HG03565 (cell line): ENCODE data around the gene UBAP1.
"Not testable (repeated sequence)": the region's sequence is repeated elsewhere in the genome, so short reads cannot be mapped to it uniquely, and the experiment has no call there.

Source experiments
- ATAC-seq: cut with Tn5 transposase; IDR thresholded peaks from one replicate; pipeline ENCODE4 v1.9.1; 2021; ENCODE audit warnings: mild to moderate bottlenecking, moderate library complexity; ENCODE audit not compliant: unreplicated experiment

The UBAP1 gene

DNA sequence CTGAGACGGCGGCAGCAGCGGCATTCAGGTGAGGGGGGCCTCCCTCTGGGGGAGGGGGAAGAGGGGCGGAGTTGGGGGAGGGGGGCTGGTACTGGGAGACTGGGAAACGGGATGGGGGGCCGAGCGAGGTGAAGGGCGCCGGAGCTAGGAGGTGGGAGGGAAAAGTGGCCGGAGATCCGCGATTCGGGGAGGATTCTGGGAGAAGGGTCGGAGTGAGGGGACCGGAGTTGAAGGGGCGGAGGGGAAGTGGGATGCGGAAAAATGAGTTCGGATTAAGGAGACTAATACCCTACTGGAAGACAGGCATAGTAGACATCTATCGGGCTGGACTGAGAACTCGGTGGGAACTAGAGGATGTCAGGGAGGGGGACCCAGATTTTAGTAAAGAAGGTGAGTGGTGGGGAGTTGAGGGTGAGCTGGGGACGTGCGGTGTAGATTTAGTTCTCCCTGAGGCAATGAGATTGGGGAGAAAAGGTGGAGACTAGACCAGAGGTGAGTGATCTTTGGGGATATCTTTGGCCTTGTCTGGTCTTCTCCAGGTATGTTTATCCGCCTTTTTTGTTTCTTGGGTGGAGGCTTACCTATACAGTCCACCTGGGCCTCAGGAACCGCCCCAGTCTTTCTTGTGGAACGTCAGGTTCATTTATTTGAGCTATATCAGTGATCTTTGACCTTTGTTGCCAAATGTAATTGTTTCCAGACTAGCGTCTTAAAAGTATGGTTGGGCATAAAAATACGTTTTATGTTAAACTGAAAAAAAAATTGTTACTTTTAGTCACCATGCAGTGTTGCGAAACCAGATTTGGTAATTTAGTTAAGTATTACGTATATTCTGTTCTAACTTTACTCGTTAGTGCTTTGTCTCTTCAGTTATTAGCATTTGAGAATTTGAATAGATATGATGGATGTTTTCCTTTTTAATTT lies 632 bp downstream of the UBAP1 start:
- ATAC-seq, result no peak

DNA sequence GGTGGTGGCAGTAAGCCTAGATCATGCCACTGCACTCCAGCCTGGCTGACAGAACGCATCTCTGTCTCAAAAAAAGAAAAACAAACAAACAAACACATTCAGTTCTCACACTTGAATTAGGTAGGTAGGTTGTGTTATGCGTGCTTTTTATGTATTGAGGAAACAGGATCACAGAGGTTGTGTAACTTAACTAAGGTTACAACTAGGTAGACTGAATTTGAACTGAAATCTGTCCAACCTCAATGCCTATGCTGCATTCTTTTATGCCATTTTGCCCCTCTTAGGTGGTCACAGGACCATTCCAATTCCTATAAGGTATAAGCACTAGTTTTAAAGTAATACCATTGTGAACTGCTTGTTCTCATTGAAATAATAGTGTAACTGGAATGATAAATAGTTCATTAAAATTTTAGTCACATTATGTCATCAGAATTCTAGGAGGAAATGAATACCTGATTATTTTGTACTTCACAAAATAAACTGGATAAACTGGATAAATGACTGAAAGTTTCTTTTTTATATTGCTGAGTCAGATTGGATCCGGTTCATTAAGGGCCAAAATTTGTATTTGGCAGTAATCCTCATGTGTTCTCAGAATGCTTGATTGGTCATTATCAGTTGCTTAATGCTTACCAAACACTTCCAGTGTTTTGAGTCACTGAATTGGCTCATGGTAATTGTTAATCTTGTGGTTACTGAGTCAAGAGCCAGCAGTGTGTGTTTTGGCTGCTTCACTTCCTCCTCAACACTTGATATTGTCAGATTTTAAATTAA lies 7.1 kb downstream of the UBAP1 start:
- peak; percentile 73 for ATAC-seq

GRCh38 chr9:34187891-34188240 lies 9.0 kb downstream of the UBAP1 start:
- no peak for ATAC-seq

GRCh38 chr9:34190996-34191892 lies 12.4 kb downstream of the UBAP1 start:
- no peak for ATAC-seq

DNA sequence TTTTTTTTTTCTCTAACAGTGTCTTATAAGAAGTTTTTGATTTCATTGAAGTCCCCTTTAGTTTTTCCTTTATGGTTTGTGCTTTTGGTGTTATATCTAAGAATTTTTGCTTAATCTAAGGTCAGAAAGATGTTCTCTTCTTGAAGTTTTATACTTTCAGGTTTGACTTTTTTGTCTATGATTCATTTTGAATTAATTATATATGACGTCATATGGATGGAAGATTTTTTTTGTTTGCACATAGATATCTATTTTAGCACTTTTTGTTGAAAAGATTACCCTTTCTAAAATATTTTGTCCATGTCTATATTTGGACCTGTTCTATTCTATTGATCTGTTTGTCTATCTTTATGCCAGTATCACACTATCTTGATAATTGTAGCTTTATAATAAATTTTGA lies 16.3 kb downstream of the UBAP1 start:
- no peak for ATAC-seq

- not testable (repeated sequence) for ATAC-seq
Measured at GRCh38 chr9:34197286-34197685, 18.4 kb downstream of the UBAP1 start.

DNA sequence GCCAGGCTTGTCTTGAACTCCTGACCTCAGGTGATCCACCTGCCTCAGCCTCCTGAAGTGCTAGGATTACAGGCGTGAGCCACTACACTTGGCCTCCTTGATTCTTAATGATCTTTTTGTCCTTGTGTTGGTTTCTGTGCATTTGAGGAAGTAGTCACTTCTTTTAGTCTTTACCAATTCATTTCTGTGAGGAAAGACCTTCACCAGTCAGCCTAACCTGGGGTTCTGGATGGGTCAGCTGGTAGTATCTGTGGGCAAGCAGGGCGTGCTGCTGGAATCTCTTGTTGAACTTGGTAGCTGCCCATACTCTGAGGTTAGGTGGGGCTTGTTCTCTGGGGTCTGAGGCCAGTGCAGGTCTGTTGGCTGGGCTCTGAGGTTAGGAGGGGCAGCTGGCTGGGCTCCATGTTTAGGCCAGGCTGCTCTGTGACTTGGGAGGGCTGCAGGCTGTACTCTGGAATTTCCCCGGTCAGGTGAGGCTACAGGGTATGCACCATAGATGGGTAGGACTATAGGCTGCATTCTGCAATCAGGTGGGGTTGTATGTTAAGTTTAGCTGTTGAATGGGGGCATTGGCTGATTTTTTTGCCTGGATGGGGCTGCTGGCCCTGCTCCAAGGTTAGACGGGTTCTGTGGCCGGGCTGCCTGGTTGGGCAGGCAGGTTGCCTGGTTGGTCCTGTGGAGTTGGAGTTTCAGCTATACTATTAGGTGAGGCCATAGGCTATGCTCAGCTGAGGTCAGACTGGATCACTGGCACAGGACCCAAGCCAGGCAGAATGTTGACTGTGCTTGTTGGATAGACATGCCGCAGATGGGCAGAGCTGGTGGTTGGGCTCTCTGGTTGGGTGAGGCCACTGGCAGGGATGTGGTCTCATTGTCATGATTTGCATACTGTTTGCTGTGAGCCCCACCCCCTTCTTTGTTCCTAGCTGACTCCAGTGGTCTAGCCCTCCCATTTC lies 19.2 kb downstream of the UBAP1 start:
- no peak for ATAC-seq

DNA sequence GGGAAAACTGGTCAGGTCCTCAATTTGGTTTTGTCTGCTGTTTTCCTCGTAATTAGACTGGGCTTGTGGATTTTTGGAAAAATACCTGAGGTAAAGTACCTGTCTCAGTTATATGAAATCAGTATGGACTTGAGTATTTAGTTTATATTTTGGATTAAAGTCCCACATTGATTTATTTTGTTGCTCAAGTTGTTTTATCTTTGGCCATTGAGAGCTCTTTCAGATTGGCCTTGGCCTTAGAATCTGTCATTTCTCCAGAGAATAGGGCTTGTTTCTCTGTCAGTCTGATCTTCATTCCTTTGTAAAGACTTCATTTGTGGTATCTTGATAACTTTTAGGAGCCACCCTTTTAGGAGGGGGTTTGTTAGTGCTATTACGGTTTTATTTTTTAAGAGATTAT lies 21.2 kb downstream of the UBAP1 start:
- ATAC-seq, result no peak

DNA sequence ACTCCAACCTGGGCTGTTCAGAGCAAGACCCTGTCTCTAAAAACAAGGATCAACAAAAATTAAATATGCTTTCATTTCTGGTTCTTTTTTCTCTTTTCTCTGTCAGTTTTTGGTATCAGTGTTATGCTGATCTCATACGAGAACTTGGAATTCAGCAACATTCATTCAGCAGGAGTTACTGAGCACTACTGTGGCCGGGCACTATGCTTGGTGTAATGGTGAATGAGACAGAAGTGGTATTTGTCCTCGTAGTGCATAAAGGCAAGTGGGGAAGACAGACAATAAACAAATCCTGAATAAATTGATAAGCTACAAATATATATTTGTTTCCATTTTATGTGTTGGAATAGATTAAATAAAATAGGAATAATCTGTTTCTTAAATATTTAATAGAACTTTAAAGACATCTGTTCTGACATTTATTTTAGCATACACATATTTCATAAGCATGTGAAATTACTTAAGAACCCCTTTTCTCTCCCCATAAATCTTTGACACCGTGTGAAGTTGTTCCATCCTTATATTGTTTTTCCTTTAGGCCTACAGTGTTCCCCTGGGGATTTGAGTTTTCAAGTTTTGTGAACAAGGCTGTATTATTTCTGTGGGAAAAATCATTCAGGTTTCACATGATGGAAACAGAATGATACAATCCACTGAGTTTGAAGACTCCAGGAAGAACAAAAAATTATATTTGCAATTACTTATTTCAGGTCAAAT lies 24.6 kb downstream of the UBAP1 start:
- no peak for ATAC-seq

GRCh38 chr9:34203992-34204635 lies 25.3 kb downstream of the UBAP1 start:
- no peak for ATAC-seq

DNA sequence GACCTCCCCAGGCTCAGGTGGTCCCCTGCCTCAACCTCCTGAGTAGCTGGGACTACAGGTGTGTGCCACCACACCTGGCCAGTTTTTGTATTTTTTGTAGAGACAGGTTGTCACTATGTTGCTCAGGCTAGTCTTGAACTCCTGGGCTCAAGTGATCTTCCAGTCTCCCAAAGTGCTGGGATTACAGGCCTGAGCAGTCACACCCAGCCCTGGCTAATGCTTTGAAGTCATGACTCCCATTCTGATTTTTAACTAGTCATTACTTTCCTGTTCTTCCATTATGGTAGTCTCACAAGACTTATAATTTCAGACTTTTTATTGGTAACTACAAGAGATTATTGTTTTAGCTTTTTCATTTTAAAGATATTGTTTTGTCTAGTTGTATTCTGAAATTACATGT lies 26.3 kb downstream of the UBAP1 start:
- no peak for ATAC-seq

DNA sequence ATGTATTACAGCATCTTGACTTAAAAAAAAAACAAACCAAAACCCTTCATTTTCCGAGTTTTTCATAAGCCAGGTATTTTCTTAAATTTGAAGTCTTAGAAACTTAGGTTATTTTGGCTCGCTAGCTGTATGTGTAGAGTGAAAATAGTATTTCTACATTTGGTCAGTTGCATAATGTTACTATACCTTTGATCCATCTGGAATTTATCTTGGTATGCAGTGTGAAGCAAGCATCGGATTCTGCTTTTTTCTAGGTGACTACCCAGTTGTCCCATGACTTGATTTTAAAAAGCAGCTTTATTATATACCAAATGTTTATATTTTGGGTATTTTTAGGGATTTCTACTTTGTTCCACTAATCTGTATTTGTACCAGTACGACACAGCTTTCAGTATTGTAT lies 27.7 kb downstream of the UBAP1 start:
- ATAC-seq, result no peak

DNA sequence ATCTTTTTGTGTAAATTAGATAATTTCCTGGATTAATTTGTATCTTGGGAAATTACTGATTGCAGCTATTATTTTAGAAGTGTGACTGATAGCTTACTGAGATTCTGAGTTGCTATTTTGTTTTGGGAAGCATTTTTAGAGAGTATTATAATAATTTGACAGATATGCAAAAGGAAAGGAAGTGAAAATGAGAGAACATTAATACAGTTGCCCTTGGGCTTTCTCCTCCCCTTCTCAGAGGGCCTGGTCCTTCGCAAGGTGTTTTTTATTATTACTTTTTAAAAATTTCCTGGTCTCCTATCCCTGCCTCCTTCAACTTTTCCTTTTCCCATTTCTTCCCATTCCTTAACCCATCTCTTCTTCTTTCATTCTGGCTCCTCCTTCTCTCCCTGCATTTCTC lies 32.6 kb downstream of the UBAP1 start:
- ATAC-seq, result no peak

- not testable (repeated sequence) for ATAC-seq
Measured at GRCh38 chr9:34214354-34215000, 35.6 kb downstream of the UBAP1 start.

DNA sequence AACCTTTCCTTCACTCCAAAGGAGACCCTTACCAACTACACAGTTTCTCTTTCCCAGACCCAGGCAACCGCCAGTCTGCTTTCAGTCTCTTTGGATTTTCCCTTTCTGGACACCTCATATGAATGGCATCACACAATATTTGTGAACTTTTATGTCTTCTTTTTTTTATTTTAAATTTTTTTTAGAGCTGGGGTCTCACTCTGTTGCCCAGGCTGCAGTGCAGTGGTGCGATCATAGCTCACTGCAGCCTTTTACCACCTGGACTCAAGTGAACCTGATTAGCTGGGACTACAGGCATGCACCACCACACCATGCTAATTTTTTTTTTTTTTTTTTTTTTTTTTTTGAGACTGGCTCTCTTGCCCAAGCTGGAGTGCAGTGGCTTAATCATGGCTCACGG lies 37.5 kb downstream of the UBAP1 start:
- ATAC-seq, result no peak

- ATAC-seq, result not testable (repeated sequence)
Measured at GRCh38 chr9:34217015-34217414, 38.2 kb downstream of the UBAP1 start.

- ATAC-seq, result no peak
Measured at GRCh38 chr9:34218446-34218845, 39.6 kb downstream of the UBAP1 start.

GRCh38 chr9:34219421-34219820 lies 40.6 kb downstream of the UBAP1 start:
- no peak for ATAC-seq
